HG02943 (cell line): ENCODE data around the gene CHD6.

Source experiments
- ATAC-seq: cut with Tn5 transposase; IDR thresholded peaks from one replicate; pipeline ENCODE4 v1.9.1; 2021; ENCODE audit warnings: mild to moderate bottlenecking, low read depth, moderate library complexity; ENCODE audit not compliant: unreplicated experiment

The CHD6 gene

GRCh38 chr20:41470362-41471095 lies 147.6 kb downstream of the CHD6 start:
- no peak for ATAC-seq

- no peak for ATAC-seq
Observed at GRCh38 chr20:41469868-41470267, 148.3 kb downstream of the CHD6 start.

- ATAC-seq, result no peak
Observed at GRCh38 chr20:41468994-41469600, 149.1 kb downstream of the CHD6 start.

GRCh38 chr20:41467690-41468089 lies 150.5 kb downstream of the CHD6 start:
- ATAC-seq, result no peak

GRCh38 chr20:41467220-41467619 lies 151.0 kb downstream of the CHD6 start:
- ATAC-seq, result no peak

GRCh38 chr20:41463567-41463966 lies 154.6 kb downstream of the CHD6 start:
- no peak for ATAC-seq

- ATAC-seq, result no peak
Observed at GRCh38 chr20:41462372-41463161, 155.6 kb downstream of the CHD6 start.

GRCh38 chr20:41458761-41459160 lies 159.4 kb downstream of the CHD6 start:
- no peak for ATAC-seq

- ATAC-seq, result no peak
Observed at GRCh38 chr20:41457173-41457857, 160.9 kb downstream of the CHD6 start.

GRCh38 chr20:41456351-41456750 lies 161.8 kb downstream of the CHD6 start:
- ATAC-seq, result no peak

GRCh38 chr20:41454250-41454649 lies 163.9 kb downstream of the CHD6 start:
- ATAC-seq, result no peak

- ATAC-seq, result no peak
Observed at GRCh38 chr20:41453010-41453950, 164.9 kb downstream of the CHD6 start.

GRCh38 chr20:41452226-41452625 lies 166.0 kb downstream of the CHD6 start:
- ATAC-seq, result no peak

- no peak for ATAC-seq
Observed at GRCh38 chr20:41447006-41447405, 171.2 kb downstream of the CHD6 start.

GRCh38 chr20:41446456-41446855 lies 171.7 kb downstream of the CHD6 start:
- ATAC-seq, result no peak

- no peak for ATAC-seq
Observed at GRCh38 chr20:41444821-41445220, 173.4 kb downstream of the CHD6 start.

GRCh38 chr20:41443691-41444090 lies 174.5 kb downstream of the CHD6 start:
- no peak for ATAC-seq

GRCh38 chr20:41440882-41441281 lies 177.3 kb downstream of the CHD6 start:
- no peak for ATAC-seq

GRCh38 chr20:41437836-41438235 lies 180.3 kb downstream of the CHD6 start:
- no peak for ATAC-seq

- no peak for ATAC-seq
Observed at GRCh38 chr20:41436679-41437078, 181.5 kb downstream of the CHD6 start.
